ENCODE results near the gene ZNF558.
"Not testable (repeated sequence)": the region's sequence is repeated elsewhere in the genome, so short reads cannot be mapped to it uniquely, and the experiment has no call there.

Gene ZNF558

GRCh38 chr19:8811315-8812172, 20.6 kb downstream of the ZNF558 start:
- DNase-seq (ENCODE audit: extremely low read depth, low read depth): no peak
- TF ChIP-seq CTCF (IDR thresholded peaks at IDR 0.05; ENCODE audit: low read depth, low read length): no peak

GRCh38 chr19:8806661-8807060, 25.4 kb downstream of the ZNF558 start:
- no peak for DNase-seq (ENCODE audit: extremely low read depth, low read depth)
- no peak for TF ChIP-seq CTCF (IDR thresholded peaks at IDR 0.05; ENCODE audit: low read depth, low read length)

- TF ChIP-seq CTCF (IDR thresholded peaks at IDR 0.05; ENCODE audit: low read depth, low read length): no peak
- no peak for DNase-seq (ENCODE audit: extremely low read depth, low read depth)
Measured at GRCh38 chr19:8794823-8795222, 37.3 kb downstream of the ZNF558 start.

GRCh38 chr19:8773587-8773986, 58.5 kb downstream of the ZNF558 start:
- DNase-seq (ENCODE audit: extremely low read depth, low read depth): not testable (repeated sequence)

- not testable (repeated sequence) for DNase-seq (ENCODE audit: extremely low read depth, low read depth)
Measured at GRCh38 chr19:8769265-8769664, 62.8 kb downstream of the ZNF558 start.

GRCh38 chr19:8767257-8767656, 64.8 kb downstream of the ZNF558 start:
- DNase-seq (ENCODE audit: extremely low read depth, low read depth): not testable (repeated sequence)
